ENCODE data around the gene OFD1. TPM values are rescaled to one million over a fixed set of nuclear protein-coding genes. Genes with fewer than 3 reads are reported as not detected.

The OFD1 gene
- total and polyA plus RNA-seq, 2 of the 8 experiments (the other 6 are each of a cell fraction or from before 2014, with no cell fraction given): 8.0 to 23.4 TPM

DNA sequence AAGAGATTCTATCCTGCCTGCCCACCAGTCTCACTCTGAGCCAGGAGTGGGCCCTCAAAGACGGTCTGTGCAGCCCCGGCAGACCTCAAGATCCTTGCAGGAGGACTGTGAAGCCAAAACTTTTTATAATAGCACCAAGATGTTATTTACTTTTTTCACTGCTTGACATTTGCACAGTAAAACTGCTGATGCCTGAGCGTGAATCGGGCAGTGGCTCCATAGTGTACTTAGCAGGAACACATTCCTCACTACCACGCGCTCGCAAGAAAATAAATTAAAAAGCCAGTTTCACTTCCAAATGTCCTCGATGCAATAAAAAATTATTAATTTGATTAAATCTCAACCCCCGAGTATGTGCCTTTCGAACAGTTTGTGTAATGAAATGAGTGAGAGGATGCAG is 59.9 kb downstream of the OFD1 start (continued):
- TF ChIP-seq EP300 (IDR thresholded peaks at IDR 0.05; ENCODE audit: borderline replicate concordance in 1 of 2, low read depth in 2 of 2, low read length in 2 of 2): no peak

All from H1 (cell line).